ENCODE data around the gene FRMD5.

- TF ChIP-seq CTCF (IDR thresholded peaks at IDR 0.05), result no peak
- no peak for TF ChIP-seq ZFX (IDR thresholded peaks at IDR 0.05; ENCODE audit: borderline replicate concordance)
These were observed 368.3 kb downstream of the FRMD5 start, which contains the start of gene WDR76 for GRCh38 chr15:43826508-43827341.
